Mucosa of gallbladder (tissue), 1 donor: Measurements from ENCODE around the gene COLQ. TPM values are rescaled to one million over a fixed set of nuclear protein-coding genes. Genes with fewer than 3 reads are reported as not detected.

Experiments
- DNase-seq: peaks from one replicate; pipeline ENCODE4 v3.0.0-alpha.2; 2020; ENCODE audit warnings: low spot score
- total RNA-seq: library from RNA; stranded (reverse); gene quantifications from one replicate; pipeline ENCODE4 v1.2.1, GENCODE V29; 2021
- donor health status: DM: no; HTN: no; CAD: no.

The COLQ gene
- total RNA-seq, 1 donor from 2014 or later: 2.9 TPM

DNA sequence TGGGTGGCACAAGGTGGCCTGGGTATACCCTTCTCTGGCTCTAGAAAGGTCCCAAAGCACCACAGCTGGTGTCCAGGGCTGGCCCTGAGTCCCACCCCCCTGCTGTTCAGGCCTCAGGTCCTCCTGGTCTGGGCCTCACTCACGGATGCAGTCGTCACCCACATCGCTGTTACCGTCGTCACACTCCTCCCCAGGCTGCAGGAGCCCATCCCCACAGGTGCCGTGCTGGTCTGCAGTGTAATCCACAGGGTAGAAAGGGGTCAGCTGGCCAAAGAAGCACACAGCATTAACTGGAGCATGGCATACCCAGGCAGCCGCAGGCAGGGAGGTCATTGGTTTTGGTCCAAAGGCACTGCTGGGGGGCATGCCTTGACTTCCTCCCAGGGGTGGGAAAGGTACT lies 65.8 kb downstream of the COLQ start:
- no peak for DNase-seq

DNA sequence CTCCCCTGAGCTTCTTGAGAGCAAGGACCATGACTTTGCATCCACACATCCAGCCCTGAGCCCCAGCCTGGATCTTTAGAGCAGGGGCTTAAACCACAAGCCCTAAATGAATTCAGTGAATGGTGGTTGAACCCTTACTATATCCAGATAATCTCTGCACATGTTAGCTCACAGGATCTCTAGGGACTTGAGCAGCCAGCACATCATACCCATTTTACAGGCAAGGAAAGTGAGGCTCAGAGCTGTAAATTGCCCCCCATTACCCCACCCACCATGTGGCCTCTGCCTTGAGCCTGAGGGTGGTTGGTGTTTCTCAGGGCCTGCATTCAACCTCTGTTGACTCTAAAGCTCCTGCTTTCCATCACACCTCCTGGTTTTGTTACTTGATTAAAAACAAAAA lies 66.5 kb downstream of the COLQ start:
- no peak for DNase-seq

DNA sequence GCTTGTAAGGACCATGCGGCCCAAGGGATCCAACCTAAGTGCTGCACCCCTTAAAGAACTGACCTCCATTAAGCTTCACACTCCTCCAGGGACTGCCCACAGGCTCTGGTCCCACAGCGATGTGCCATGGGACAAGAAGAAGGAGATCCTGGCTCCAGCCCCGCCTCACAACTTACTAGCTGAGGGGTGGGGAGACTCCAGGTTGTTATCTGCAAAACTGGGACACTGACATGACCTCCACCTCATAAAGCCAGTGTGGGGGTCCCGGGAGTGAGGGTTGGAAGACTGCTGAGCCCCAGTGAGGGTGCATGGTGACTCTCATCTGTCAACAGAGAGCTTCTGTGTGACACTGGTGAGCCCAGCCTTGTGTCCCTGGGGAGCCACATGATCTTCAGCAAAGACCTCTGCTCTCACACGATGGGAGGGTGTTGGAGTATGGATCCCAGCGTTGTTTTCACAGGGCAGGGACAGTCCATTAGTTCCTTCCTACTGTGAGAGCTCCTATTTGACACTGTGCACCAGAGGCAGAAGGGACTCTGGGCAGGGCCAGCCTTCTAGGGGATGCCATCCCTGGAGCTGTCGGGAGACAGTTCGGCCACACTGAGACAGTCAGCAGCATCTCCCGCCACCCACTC lies 67.4 kb downstream of the COLQ start:
- no peak for DNase-seq

DNA sequence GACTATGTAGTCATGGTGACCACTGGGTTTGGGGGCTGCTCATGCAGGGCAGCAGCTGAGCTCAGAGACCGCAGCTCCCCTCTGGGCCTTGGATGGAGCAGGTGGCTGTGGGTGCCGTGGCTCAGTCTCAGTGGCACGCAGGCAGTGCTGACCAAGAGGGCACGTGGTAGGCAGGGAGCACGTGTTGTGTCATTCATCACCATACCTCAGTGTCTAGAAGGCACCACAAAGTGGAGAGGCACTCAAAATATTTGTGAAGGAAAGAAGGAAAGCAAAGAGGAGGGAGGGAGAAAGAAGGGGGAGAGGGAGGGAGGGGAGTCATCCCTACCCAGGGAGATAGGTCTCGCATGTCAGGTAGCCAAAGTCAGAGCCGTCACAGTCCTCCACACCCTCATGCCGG lies 68.0 kb downstream of the COLQ start:
- no peak for DNase-seq

DNA sequence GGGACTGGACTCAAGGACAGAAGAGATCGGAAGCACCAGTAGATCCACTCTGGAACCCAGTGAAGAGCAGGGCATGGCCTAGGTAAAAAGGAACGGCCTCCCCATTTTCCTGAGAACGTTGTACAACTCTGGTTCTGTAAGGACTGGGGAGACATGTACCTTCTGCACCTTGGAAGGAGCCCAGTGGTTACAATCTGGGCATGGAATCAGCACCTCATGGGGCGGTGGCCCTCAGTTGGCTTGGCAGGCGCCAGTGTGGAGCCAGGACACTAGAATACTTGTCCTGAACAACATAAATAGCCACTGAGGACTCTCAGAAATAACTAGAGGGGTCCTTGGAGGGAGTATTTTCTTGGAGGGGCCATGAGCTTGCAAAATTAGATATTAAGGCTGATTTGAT lies 68.5 kb downstream of the COLQ start:
- DNase-seq: no peak

DNA sequence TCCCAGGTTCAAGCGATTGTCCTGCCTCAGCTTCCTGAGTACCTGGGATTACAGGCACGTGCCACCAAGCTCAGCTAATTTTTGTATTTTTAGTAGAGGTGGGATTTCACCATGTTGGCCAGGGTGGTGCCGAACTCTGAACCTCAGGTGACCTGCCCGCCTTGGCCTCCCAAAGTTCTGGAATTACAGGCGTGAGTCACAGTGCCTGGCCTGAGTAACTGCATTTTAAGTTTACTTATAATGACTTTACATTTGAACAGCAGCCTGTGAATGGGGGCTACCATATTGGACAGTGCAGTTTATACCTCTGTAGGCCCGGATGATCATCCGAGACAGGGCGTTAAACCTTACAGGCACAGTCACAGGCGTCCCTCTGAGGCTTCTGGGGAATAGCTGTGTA lies 69.3 kb downstream of the COLQ start:
- DNase-seq: no peak

DNA sequence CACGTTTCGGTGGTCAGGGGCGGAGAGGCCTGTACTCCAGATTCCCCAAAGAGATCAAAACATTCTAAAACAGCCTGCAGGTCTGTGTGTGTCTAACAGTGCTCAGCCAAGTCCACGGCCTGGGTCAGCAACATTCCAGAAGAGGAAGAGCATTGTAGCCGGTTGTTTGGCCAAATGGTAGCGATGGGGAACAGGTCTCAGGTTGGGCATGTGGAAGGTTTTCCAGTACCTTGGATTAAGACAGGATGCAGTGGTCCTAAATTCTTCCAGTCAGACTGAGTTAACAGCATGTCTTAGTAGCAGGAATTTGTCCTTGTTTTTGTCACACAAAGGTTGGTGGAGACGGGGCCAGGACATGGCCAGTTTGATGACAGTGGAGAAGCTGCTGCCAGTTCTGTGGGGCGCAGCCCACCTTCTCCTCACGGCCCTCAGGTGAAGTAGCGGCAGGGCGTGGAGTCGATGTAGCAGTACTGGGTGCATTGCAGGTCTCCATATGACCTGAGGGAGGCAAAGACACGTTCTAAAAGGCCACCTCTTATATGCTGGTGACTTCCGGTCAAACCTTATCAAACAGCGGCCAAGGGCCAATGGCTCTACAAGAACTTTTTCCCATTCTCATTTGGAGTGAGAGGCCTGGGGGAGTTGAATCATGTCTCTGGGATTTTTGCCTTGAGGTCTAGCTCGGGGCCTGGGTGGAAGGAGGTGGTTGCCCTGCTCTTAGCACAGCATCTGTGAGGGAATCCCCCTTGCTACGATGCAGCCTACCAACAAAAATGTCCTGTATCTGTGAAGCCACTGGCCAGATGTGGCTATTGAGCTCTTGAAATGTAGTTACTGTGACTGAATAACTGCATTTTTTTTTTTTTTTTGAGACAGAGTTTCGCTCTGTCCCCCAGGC lies 70.0 kb downstream of the COLQ start:
- DNase-seq: no peak

DNA sequence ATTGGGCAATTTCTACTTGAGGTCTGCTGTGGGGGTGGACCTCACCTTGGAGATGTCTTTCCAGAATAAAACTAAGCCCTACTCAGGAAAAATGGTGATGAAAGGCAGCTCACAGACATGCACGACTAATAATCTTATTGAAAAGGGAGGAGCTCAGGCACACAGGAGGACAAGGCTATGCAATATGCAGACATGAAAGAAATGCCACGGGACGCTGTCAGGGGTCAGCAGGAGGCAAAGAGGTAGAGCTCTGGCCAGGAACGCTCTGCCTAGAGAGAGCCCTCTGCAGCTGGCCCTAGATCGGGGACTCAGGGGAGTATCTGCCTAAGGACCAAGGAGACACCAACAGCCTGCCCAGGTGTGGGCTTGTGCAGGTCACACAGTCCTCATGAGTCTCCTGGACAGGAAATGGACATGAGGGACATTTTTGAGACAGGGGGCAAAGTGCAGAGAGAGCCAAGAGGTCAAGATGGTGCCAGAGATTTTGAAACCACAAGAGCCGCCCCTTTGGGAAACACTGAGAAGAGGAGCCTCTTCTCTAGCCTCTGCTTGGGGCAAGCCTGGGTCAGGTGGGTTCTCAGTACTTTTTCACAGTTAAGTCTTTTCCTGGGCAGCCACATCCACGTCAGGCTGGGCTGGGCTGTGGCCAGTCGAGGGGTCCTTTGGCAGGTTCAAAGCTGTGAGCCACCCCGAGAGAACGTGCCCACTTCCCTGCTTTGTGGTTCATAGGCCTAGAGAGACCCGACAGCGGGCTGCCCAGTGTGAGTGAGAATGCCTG lies 70.9 kb downstream of the COLQ start:
- no peak for DNase-seq

DNA sequence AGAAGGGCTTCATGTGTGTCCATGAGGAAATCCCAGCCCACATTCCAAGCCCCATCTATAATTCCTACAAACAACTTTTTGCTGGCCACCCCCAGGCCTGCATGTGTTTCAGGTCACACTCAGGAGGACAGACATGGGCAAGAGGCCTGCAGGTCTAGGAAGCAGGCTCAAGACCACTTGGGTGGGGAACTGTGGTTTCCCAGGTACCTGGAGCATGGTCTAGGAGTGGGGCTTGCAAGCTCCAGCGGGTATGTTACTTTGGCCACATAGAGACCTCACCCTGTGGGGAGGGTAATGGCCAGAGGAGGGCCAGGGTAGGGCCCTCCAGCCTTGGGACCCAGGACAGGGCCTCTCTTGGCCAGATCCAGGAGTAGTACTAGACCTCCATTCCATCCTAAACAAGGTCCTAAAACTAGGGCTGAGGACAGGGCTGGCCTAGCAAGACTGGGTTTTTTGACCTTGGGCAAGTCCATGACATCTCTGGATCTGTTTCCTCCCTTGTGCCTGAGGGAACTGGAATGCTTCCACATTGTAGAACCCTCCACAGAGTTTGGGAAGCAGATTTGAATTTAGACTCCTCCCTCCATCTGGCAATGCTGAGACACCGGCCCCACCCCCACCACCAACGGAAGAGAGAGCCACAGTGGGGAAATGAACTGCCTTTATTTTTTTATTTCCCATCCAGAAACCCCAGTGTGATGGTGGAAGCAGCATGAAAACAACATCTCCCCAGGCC lies 71.8 kb downstream of the COLQ start:
- no peak for DNase-seq

DNA sequence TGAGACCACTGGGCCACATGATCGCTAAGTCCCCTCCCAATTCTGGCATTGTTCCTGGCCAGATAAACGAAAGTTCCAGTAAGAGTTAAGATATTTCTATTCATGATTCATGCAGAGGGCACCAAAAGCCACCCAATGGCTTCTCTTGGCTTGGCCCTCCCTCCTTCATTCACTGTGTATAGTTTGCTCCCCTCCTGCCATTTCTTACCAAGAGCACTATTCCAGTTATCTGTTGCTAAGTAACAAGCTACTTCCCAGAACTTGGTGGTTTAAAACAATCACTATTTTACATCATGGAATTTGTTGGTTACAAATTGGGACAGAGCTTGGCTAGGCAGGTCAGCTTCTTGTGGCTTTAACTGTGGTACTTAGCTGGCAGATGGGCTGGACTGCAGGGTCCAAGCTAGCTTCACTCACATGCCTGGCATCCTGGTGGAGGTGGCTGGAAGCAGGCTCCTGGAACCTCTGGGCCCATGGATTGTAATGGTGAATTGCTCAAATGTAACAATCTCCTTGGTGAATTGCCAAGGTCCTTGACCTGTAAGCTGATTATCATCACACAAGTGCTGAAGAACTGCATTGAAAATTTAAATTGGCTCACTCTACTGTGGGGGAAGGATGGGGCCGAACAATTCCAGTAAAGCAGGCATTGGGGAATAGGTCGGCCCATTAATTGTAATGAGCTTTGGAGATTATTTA lies 77.5 kb downstream of the COLQ start:
- no peak for DNase-seq

DNA sequence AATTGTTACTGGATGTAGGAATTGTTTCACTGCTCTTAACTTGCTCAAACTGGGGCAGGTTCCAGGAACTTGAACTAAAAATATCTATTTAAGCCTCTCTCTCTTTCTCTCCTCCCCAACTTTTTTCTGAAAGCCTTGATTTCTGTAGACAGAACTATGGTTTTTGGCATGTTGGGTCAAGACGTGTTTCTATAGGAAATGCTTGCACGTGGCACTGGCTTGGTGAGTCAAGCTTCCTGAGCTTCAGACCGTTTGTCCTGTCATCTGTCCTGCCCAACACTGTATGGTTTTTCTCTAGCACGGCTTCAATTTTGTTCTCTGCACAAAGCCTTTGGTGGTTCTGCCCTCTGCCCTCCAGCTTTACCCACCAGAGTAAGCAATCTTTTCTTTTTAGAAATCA lies 80.6 kb downstream of the COLQ start:
- no peak for DNase-seq

DNA sequence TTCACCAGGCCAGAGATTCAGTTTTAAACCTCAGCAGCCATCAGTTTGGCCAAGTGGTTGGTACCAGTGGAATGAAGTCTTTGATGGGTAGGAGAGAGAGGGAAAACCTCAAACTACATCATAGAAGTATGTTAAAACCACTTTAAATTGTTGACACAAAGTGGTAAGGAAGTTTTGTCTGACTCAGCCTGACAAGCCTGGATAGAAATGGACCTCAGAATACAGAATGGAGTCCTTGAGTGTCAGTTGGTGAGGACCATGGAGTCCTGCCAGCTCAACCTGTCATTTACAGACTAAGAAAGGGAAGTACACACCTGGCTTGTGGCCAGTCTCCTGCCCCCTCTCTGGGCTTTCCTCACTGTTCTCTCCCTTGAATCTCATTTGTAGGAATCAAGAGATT lies 82.0 kb downstream of the COLQ start:
- no peak for DNase-seq

DNA sequence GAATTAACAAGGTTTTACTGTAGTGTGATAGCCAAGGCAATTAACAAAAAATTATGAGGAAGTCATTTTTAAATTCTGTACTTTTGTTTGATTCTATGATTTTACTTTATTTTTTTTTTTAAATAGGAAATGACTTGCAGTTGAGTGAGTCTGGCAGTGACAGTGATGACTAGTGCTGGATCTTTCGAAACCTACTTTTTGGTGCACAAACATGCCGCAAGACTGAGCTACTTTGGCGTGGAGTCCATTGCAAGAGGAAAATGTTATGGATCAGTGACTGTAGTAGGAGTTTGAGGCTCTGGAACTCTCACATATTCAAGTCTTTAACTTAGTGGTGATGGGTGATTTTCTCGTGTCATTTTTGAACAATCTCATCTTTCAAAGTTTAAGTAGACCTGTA lies 82.5 kb downstream of the COLQ start:
- no peak for DNase-seq

DNA sequence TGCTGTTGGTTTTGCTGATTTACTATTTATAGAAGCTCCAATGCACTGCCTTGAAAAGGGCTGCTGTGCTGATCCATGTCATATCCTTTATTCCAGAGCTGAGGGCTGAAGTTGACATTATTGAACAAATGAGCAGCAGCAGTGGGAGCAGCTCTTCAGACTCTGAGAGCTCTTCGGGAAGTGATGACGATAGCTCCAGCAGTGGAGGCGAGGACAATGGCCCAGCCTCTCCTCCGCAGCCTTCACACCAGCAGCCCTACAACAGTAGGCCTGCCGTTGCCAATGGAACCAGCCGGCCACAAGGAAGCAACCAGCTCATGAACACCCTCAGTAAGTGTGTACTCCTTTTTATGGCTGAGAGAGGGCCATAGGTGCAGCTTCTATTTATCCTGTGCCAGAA lies 85.3 kb downstream of the COLQ start:
- DNase-seq: no peak

DNA sequence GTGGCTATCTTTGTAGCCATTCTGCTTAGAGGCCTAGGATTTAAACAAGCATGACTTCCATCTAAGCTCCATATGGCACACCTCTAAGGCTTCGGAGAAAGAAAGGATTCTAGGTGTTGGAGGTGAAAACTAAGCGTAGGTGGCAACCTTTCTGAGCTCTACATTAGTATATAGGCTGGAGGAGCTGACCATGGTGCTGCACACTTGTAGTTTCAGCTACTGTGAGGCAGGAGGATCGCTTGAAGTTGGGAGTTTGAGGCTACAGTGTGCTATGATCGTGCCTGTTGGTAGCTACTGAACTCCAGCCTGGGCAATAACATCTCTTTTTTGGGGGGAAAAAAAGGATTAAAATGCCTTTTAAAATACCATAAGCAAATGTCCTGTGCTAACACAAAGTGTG lies 86.8 kb downstream of the COLQ start:
- no peak for DNase-seq

DNA sequence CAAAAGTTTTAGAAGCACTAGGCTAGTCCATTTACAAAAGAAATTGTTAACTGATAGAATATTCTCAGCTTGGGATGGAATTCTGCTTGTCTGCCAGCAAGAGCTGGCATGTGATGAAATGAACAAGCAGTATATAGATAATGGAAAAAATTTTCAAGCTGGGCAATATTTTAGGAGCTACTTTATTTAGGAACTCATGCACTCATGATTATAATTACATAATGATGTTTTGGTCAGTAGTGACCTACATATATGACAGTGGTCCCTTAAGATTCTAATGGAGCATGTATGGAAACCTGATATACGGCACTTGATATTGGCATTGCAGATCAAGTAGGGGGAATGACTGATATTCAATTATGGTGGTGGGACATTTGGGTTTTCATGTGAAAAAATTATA lies 88.0 kb downstream of the COLQ start:
- DNase-seq: no peak

DNA sequence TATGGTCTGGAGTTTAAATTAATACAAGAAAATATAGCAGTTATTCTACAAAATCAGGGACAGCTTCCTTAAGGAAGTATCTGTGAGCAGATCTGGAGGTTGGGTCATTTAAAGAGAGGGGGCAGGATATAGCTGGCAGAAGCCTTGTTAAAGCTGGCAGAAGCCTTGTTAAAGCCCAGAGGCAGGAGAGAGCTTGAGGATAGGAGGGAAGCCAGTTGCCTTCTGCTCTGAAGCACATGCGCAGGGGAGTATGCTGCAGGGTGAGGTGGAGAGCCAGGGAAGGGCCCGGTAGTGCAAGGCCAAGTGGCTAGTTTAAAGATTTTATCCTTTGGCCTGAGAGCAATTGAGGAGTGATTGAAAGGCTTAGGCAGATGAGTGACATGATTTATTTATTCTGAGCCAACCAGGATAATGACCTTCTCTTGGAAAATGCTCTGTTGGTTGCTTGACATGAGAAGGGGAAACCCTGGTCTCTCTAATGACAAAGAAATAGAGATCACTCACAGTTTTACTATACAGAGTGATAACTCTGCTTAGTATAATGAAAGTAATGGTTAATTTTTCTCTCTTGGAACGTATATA lies 90.2 kb downstream of the COLQ start:
- no peak for DNase-seq

DNA sequence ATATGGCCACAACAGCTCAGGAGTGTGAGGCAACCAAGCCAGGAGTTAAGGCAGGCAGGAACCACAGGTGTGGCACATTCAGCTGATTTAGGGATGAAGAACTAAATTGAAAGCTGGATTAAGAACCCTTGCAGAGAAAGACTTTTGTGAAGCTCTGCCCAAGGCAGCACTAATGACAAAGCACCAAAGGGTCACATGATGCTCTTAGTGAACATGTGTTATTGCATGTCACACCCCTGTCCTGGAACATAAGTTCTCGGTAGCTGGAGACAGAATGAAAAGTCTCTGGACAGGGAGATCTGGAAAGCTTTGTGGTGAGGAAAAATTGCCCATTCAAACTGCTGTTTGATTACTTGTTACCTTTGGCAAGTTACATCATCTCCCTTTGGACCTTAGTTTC lies 90.9 kb downstream of the COLQ start:
- no peak for DNase-seq

DNA sequence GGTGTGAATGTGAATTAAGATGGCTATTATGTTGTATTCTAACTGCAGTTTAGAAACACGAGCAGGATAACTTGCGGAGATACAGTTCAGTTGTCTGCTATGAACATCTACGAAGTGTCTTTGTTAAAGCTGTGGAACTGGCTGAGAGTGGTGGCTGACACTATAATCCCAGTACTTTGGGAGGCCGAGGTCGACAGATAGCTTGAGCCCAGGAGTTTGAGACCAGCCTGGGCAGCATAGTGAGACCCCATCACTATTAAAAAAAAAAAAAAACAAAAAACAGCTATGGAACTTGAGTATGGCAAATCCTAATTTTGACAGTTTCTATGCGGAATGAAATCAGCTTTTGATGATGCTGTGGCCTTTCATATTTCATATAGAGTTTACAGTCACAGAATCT lies 92.4 kb downstream of the COLQ start:
- DNase-seq: no peak

DNA sequence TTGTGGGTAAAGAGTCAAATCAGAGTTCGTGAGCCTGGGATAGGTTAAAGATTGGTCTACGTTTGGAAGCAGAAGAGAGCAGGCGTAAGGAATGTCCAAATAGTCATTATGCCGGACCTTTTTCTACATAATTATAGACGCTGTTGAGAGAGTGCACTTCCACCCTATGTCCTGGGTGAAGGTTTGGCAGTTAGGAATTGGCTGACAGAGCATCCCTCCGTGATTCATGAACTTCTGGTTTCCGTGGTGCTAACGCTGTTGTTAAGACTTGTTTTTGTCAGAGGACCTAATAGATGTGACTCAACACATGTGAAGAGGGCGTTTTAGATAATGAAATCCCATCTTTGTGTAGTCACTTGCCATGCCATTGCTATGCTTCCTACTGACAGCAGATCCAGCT lies 93.0 kb downstream of the COLQ start:
- no peak for DNase-seq

DNA sequence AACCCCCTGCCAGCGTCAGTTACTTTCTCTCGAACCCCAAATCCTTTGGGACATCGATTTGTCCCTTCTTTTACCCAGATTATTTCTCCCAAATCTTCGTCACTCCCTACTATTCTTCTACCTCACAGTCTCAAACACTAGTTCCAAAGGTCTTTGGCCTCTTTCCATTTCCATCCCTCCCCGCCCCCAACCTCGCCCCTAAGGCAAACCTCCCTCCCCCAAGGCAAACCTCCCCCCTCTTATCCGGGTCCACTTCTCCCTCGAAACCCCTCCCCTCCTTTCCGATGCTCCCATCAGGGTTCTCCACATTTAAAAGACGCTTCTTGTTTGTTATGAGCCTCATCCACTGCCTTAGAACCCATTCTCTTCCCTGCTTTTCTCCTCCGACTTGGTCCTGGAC lies 93.5 kb downstream of the COLQ start:
- DNase-seq: no peak
